H9 (cell line): ENCODE results near the gene PDCD6IP. TPM values are rescaled to one million over a fixed set of nuclear protein-coding genes. Genes with fewer than 3 reads are reported as not detected.

Experiments
- DNase-seq: peaks from one replicate; pipeline ENCODE4 v3.0.0-alpha.2; 2017
- H2AFZ ChIP-seq: one replicate; pipeline ENCODE4 v1.6.1; 2013; ENCODE audit warnings: mild to moderate bottlenecking, low read length, control low read depth, moderate library complexity
- H2AK5ac ChIP-seq: 2 replicates; pipeline ENCODE4 v1.6.1; 2013; ENCODE audit warnings: low read length, control low read depth, mixed read lengths; ENCODE audit not compliant: insufficient read length
- H2BK120ac ChIP-seq: one replicate; pipeline ENCODE4 v1.6.1; 2013; ENCODE audit warnings: low read depth, mild to moderate bottlenecking, low read length, control low read depth, inconsistent platforms; ENCODE audit not compliant: poor library complexity, severe bottlenecking
- H2BK12ac ChIP-seq: 2 replicates; pipeline ENCODE4 v1.6.1; 2013; ENCODE audit warnings: low read length, control low read depth, mixed read lengths, low read depth; ENCODE audit not compliant: insufficient read length
- H2BK15ac ChIP-seq: 2 replicates; pipeline ENCODE4 v1.6.1; 2013; ENCODE audit warnings: low read depth, low read length, control low read depth
- H2BK20ac ChIP-seq: one replicate; pipeline ENCODE4 v1.6.1; 2013; ENCODE audit warnings: low read depth, mild to moderate bottlenecking, low read length, control low read depth, inconsistent platforms; ENCODE audit not compliant: poor library complexity, severe bottlenecking
- H2BK5ac ChIP-seq: 2 replicates; pipeline ENCODE4 v1.6.1; 2013; ENCODE audit warnings: low read length, control low read depth, mixed read lengths; ENCODE audit not compliant: insufficient read length
- H3K14ac ChIP-seq: 2 replicates; pipeline ENCODE4 v1.6.1; 2013; ENCODE audit warnings: low read length, control low read depth; ENCODE audit not compliant: insufficient read depth
- H3K18ac ChIP-seq: 2 replicates; pipeline ENCODE4 v1.6.1; 2013; ENCODE audit warnings: low read depth, mild to moderate bottlenecking, mixed read lengths, low read length, control low read depth; ENCODE audit not compliant: insufficient read length
- H3K23ac ChIP-seq: 2 replicates; pipeline ENCODE4 v1.6.1; 2013; ENCODE audit warnings: low read length, control low read depth, mixed read lengths, low read depth; ENCODE audit not compliant: insufficient read length
- H3K23me2 ChIP-seq: 2 replicates; pipeline ENCODE4 v1.6.1; 2013; ENCODE audit warnings: low read depth, mild to moderate bottlenecking, mixed read lengths, low read length, control low read depth; ENCODE audit not compliant: insufficient read length, poor library complexity, severe bottlenecking
- H3K27ac ChIP-seq: 2 replicates; pipeline ENCODE4 v1.5.1; 2013; ENCODE audit warnings: low read length, control low read depth, mixed read lengths, low read depth; ENCODE audit not compliant: insufficient read length
- H3K27me3 ChIP-seq: 2 replicates; pipeline ENCODE4 v1.6.1; 2013; ENCODE audit warnings: low read length, control low read depth, inconsistent platforms; ENCODE audit not compliant: insufficient read depth
- H3K4ac ChIP-seq: 2 replicates; pipeline ENCODE4 v1.6.1; 2013; ENCODE audit warnings: low read depth, mild to moderate bottlenecking, control low read depth, inconsistent platforms, low read length, moderate library complexity
- H3K4me1 ChIP-seq: 2 replicates; pipeline ENCODE4 v1.6.1; 2013; ENCODE audit warnings: low read length, control low read depth, inconsistent platforms; ENCODE audit not compliant: insufficient read depth
- H3K4me2 ChIP-seq: 2 replicates; pipeline ENCODE4 v1.6.1; 2013; ENCODE audit warnings: low read length, control low read depth, mixed read lengths; ENCODE audit not compliant: insufficient read length, insufficient read depth
- H3K56ac ChIP-seq: 2 replicates; pipeline ENCODE4 v1.6.1; 2013; ENCODE audit warnings: low read depth, mild to moderate bottlenecking, mixed read lengths, low read length, control low read depth; ENCODE audit not compliant: insufficient read length
- H3K79me1 ChIP-seq: 2 replicates; pipeline ENCODE4 v1.6.1; 2013; ENCODE audit warnings: low read depth, mild to moderate bottlenecking, moderate library complexity, low read length, control low read depth, inconsistent platforms; ENCODE audit not compliant: insufficient read depth, poor library complexity, severe bottlenecking
- H3K79me2 ChIP-seq: 2 replicates; pipeline ENCODE4 v1.6.1; 2013; ENCODE audit warnings: low read length, control low read depth, inconsistent platforms; ENCODE audit not compliant: insufficient read depth
- H3K9ac ChIP-seq: 2 replicates; pipeline ENCODE4 v1.6.1; 2013; ENCODE audit warnings: low read length, control low read depth, mixed read lengths; ENCODE audit not compliant: insufficient read length; ENCODE audit errors: extremely low read depth
- H3K9me3 ChIP-seq: one replicate; pipeline ENCODE4 v1.6.1; 2013; ENCODE audit warnings: low read depth, low read length, inconsistent platforms; ENCODE audit not compliant: control insufficient read depth
- H3T11ph ChIP-seq: one replicate; pipeline ENCODE4 v1.6.1; 2013; ENCODE audit warnings: mild to moderate bottlenecking, low read length, control low read depth, inconsistent platforms
- H4K20me1 ChIP-seq: one replicate; pipeline ENCODE4 v1.6.1; 2013; ENCODE audit not compliant: control insufficient read depth, insufficient read length, insufficient read depth
- H4K5ac ChIP-seq: 2 replicates; pipeline ENCODE4 v1.6.1; 2013; ENCODE audit warnings: low read depth, mild to moderate bottlenecking, mixed read lengths, low read length, control low read depth; ENCODE audit not compliant: insufficient read length
- H4K8ac ChIP-seq: replicated peaks from 2 replicates; pipeline ENCODE4 v1.6.1; 2013; ENCODE audit warnings: low read length, control low read depth, mixed read lengths, low read depth; ENCODE audit not compliant: insufficient read length
- H4K91ac ChIP-seq: 2 replicates; pipeline ENCODE4 v1.6.1; 2013; ENCODE audit warnings: low read depth, mild to moderate bottlenecking, moderate library complexity, mixed read lengths, low read length, control low read depth; ENCODE audit not compliant: insufficient read length
- H3K27ac Mint-ChIP-seq, 3 experiments: 2 replicates in 2 of 3; 3 replicates in 1 of 3; pipeline ENCODE4 v1.8.0; 2020 to 2021; ENCODE audit warnings: mixed read lengths in 3 of 3, mild to moderate bottlenecking in 1 of 3, moderate library complexity in 1 of 3
- H3K27me3 Mint-ChIP-seq: 2 replicates; pipeline ENCODE4 v1.8.0; 2021; ENCODE audit warnings: low read depth, mild to moderate bottlenecking, moderate library complexity, mixed read lengths
- H3K36me3 Mint-ChIP-seq, 3 experiments: 2 replicates in 2 of 3; 3 replicates in 1 of 3; pipeline ENCODE4 v1.8.0; 2020 to 2021; ENCODE audit warnings: low read depth in 3 of 3, mixed read lengths in 3 of 3; ENCODE audit not compliant: insufficient read depth in 1 of 3
- H3K4me1 Mint-ChIP-seq, 2 experiments: 2 replicates each; pipeline ENCODE4 v1.8.0; 2020; ENCODE audit warnings: mixed read lengths in 2 of 2
- H3K4me3 Mint-ChIP-seq, 2 experiments: 2 replicates in 1 of 2; 3 replicates in 1 of 2; pipeline ENCODE4 v1.8.0; 2020 to 2021; ENCODE audit warnings: mild to moderate bottlenecking in 2 of 2, mixed read lengths in 2 of 2, moderate library complexity in 1 of 2
- H3K9me3 Mint-ChIP-seq, 2 experiments: 2 replicates in 1 of 2; 3 replicates in 1 of 2; pipeline ENCODE4 v1.8.0; 2020; ENCODE audit warnings: mild to moderate bottlenecking in 2 of 2, mixed read lengths in 2 of 2, moderate library complexity in 1 of 2
- WGBS: extraction: QIAGEN DNeasy Blood & Tissue Kit; methylation state at CpG from one replicate; pipeline ENCODE4 v1.1.7; 2013; ENCODE audit warnings: missing lambda C conversion rate, low lambda C conversion rate, mixed read lengths; ENCODE audit not compliant: insufficient read length; ENCODE audit errors: extremely low coverage; 5-methylcytosine and 5-hydroxymethylcytosine counted together
- total RNA-seq: library from RNA; stranded (reverse); gene quantifications from 2 replicates; pipeline ENCODE4 v1.2.1, GENCODE V29; 2021
- TF ChIP-seq, protein P1 (sequence below): fragments of 200-600 bp; sonication (generic); conservative IDR thresholded peaks from 3 replicates; pipeline ENCODE4 v1.8.0; 2021; ENCODE audit warnings: antibody characterized with exemption, mild to moderate bottlenecking

PDCD6IP gene
- total RNA-seq, 1 experiment from 2014 or later: 109 TPM

DNA sequence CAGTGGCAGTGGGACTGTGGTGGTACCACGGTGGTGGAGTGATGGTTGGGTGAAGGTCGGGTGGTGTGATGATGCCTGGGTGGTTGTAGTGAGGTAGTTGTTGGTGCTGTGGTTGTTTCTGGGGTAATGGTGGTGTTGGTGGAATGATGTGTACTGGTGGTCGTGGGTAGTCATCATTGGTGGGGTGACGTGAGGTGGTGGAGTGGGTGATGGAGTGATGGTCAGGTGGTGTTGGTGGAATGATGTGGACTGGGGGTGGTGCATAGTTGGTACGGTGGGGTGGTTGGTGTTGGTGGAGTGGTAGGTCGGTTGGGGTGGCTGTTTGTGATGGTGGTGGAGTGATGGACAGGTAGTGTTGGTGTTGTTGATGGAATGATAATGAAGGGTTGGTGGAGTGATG is 87.1 kb downstream of the PDCD6IP start:
- Histone ChIP-seq H2BK12ac (no peak overlapping the region), H3K27ac (no peak overlapping the region), H4K5ac (no peak overlapping the region), H3K79me1 (no peaks in the 10 kb centered on the region), H3K9me3 (no peaks in the 10 kb centered on the region), H2AFZ (no peak overlapping the region), H3K4ac (no peak overlapping the region), H3K79me2 (no peaks in the 10 kb centered on the region), H3T11ph (no peak overlapping the region), H4K8ac (no peak overlapping the region), H3K27me3 (no peaks in the 10 kb centered on the region), H3K56ac (no peak overlapping the region), H2BK15ac (no peak overlapping the region), H2BK120ac (no peak overlapping the region), H2AK5ac (no peak overlapping the region), H3K4me2 (no peak overlapping the region), H3K4me1 (peaks cover 2% of the 10 kb centered on the region; the same call in 1 of the 2 replicates), H3K23me2 (no peaks in the 10 kb centered on the region), H4K91ac (no peak overlapping the region), H3K18ac (no peak overlapping the region), H3K23ac (no peak overlapping the region), H4K20me1 (no peaks in the 10 kb centered on the region), H2BK20ac (no peak overlapping the region), H3K9ac (no peak overlapping the region), H3K14ac (no peak overlapping the region), H2BK5ac (no peak overlapping the region)
- H3K36me3 Mint-ChIP-seq: peaks cover 0 to 5% (median 0%) of the 10 kb centered on the region in 3 experiments; a peak in 3 of 7 replicates
- H3K27ac Mint-ChIP-seq: no peak overlapping the region; a peak in 1 of 7 replicates
- H3K27me3 Mint-ChIP-seq: peaks cover 2% of the 10 kb centered on the region
- H3K4me1 Mint-ChIP-seq: peaks cover 19 to 25% of the 10 kb centered on the region in 2 experiments
- 100% methylated on average over 3 of the region's 6 CpGs for whole genome bisulfite sequencing
- TF ChIP-seq, protein P1, sequence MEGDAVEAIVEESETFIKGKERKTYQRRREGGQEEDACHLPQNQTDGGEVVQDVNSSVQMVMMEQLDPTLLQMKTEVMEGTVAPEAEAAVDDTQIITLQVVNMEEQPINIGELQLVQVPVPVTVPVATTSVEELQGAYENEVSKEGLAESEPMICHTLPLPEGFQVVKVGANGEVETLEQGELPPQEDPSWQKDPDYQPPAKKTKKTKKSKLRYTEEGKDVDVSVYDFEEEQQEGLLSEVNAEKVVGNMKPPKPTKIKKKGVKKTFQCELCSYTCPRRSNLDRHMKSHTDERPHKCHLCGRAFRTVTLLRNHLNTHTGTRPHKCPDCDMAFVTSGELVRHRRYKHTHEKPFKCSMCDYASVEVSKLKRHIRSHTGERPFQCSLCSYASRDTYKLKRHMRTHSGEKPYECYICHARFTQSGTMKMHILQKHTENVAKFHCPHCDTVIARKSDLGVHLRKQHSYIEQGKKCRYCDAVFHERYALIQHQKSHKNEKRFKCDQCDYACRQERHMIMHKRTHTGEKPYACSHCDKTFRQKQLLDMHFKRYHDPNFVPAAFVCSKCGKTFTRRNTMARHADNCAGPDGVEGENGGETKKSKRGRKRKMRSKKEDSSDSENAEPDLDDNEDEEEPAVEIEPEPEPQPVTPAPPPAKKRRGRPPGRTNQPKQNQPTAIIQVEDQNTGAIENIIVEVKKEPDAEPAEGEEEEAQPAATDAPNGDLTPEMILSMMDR: no peak
- no peak for DNase-seq
- H3K9me3 Mint-ChIP-seq: peaks cover 0 to 4% of the 10 kb centered on the region in 2 experiments; a peak in 4 of 5 replicates
- H3K4me3 Mint-ChIP-seq: no peak overlapping the region
